Measurements from ENCODE around the gene ZDHHC21. TPM values are rescaled to one million over a fixed set of nuclear protein-coding genes. Genes with fewer than 3 reads are reported as not detected.

Gene ZDHHC21
- total RNA-seq, 1 experiment from 2014 or later = 9.0 TPM

DNA sequence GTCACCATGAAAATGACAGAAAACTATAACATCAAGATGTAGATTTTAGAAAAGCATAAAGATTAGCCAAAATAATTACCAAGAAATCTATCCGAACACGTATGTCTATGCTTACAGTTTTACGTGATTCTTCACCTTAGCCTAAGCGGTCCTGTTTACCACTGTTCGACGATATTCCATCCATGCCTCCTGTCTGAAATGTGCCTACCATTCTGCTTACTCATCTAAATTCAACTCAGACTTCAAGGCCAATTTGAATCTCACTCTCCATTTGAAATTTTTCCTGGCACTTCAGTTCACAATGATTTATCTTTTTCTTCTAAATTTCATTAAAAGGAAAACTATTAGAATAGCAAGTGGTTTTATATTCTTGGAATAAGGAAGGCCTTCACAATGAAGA lies 15.4 kb downstream of the ZDHHC21 start:
- no peak overlapping the region for H2BK12ac ChIP-seq (ENCODE audit: insufficient read length, low read depth, low read length)
- no peak overlapping the region for H4K5ac ChIP-seq (ENCODE audit: insufficient read length, low read depth, low read length)
- no peak overlapping the region for H2BK20ac ChIP-seq (ENCODE audit: low read depth, low read length, poor library complexity, severe bottlenecking)
- H3K18ac ChIP-seq (ENCODE audit: insufficient read length, low read depth, low read length) = no peak overlapping the region
- no peak overlapping the region for H2BK120ac ChIP-seq (ENCODE audit: low read depth, low read length, poor library complexity, severe bottlenecking)
- Mint-ChIP-seq H3K27ac (no peak overlapping the region), H3K4me1 (0 out of 4 replicates have a peak, but pooled peaks cover 0 to 5% of the 10 kb centered on the region in 2 experiments), H3K9me3 (no peaks in the 10 kb centered on the region), H3K27me3 (ENCODE audit: low read depth) (no peaks in the 10 kb centered on the region), H3K4me3 (no peak overlapping the region), H3K36me3 (ENCODE audit: insufficient read depth in 1 of 3, low read depth in 3 of 3) (peaks cover 0 to 9% (median 0%) of the 10 kb centered on the region in 3 experiments; a peak in 4 of 7 replicates)
- TF ChIP-seq, protein P1, sequence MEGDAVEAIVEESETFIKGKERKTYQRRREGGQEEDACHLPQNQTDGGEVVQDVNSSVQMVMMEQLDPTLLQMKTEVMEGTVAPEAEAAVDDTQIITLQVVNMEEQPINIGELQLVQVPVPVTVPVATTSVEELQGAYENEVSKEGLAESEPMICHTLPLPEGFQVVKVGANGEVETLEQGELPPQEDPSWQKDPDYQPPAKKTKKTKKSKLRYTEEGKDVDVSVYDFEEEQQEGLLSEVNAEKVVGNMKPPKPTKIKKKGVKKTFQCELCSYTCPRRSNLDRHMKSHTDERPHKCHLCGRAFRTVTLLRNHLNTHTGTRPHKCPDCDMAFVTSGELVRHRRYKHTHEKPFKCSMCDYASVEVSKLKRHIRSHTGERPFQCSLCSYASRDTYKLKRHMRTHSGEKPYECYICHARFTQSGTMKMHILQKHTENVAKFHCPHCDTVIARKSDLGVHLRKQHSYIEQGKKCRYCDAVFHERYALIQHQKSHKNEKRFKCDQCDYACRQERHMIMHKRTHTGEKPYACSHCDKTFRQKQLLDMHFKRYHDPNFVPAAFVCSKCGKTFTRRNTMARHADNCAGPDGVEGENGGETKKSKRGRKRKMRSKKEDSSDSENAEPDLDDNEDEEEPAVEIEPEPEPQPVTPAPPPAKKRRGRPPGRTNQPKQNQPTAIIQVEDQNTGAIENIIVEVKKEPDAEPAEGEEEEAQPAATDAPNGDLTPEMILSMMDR (conservative IDR thresholded peaks at IDR 0.05) = no peak
- no peaks in the 10 kb centered on the region for H3K23me2 ChIP-seq (ENCODE audit: insufficient read length, low read depth, low read length, poor library complexity, severe bottlenecking)
- H3K23ac ChIP-seq (ENCODE audit: insufficient read length, low read depth, low read length) = no peak overlapping the region
- no peak overlapping the region for H3K14ac ChIP-seq (ENCODE audit: insufficient read depth, low read length)
- H3K4me1 ChIP-seq (ENCODE audit: insufficient read depth, low read length) = no peaks in the 10 kb centered on the region
- no CpG with 5 or more reads among the region's 6 CpGs for WGBS (ENCODE audit: extremely low coverage, insufficient read length, low lambda C conversion rate)
- H3K27me3 ChIP-seq (ENCODE audit: insufficient read depth, low read length) = no peaks in the 10 kb centered on the region
- H3K9me3 ChIP-seq (ENCODE audit: control insufficient read depth, low read depth, low read length) = no peaks in the 10 kb centered on the region
- H3K4me2 ChIP-seq (ENCODE audit: insufficient read depth, insufficient read length, low read length) = no peak overlapping the region
- no peaks in the 10 kb centered on the region for H3K79me2 ChIP-seq (ENCODE audit: insufficient read depth, low read length)
- H4K8ac ChIP-seq (replicated peaks; ENCODE audit: insufficient read length, low read depth, low read length) = no peak overlapping the region
- H3K27ac ChIP-seq (ENCODE audit: insufficient read length, low read depth, low read length) = no peak overlapping the region
- no peak overlapping the region for H4K91ac ChIP-seq (ENCODE audit: insufficient read length, low read depth, low read length)
- no peak overlapping the region for H2AK5ac ChIP-seq (ENCODE audit: insufficient read length, low read length)
- no peak overlapping the region for H2AFZ ChIP-seq (ENCODE audit: low read length)
- no peak overlapping the region for H3K9ac ChIP-seq (ENCODE audit: extremely low read depth, insufficient read length, low read length)
- H3K4ac ChIP-seq (ENCODE audit: low read depth, low read length) = no peak overlapping the region
- H2BK5ac ChIP-seq (ENCODE audit: insufficient read length, low read length) = no peak overlapping the region
- no peaks in the 10 kb centered on the region for H3K79me1 ChIP-seq (ENCODE audit: insufficient read depth, low read depth, low read length, poor library complexity, severe bottlenecking)
- H3T11ph ChIP-seq (ENCODE audit: low read length) = no peak overlapping the region
- DNase-seq = no peak
- no peak overlapping the region for H2BK15ac ChIP-seq (ENCODE audit: low read depth, low read length)
- no peak overlapping the region for H3K56ac ChIP-seq (ENCODE audit: insufficient read length, low read depth, low read length)
- no peaks in the 10 kb centered on the region for H4K20me1 ChIP-seq (ENCODE audit: control insufficient read depth, insufficient read depth, insufficient read length)
